A673 (cell line): ENCODE results near the gene TTC5. TPM values are rescaled to one million over a fixed set of nuclear protein-coding genes. Genes with fewer than 3 reads are reported as not detected.

Source experiments
- BruUV-seq: library from RNA; stranded (reverse); fragments of 400-500 nt; replicated peaks from 2 replicates; lab custom pipeline; 2021; lab: Mats Ljungman, UMichigan
- CTCF ChIA-PET: fragments of 300-600 bp; sonication (Branson Sonifier 250); formaldehyde crosslinking; loops from one replicate; lab custom pipeline; 2022; ENCODE audit warnings: antibody characterized with exemption; lab: Charles Lee
- POLR2A ChIA-PET: fragments of 300-600 bp; sonication (Branson Sonifier 250); formaldehyde crosslinking; loops from one replicate; lab custom pipeline; 2022; ENCODE audit warnings: antibody characterized with exemption; ENCODE audit not compliant: low non-redundant PET; lab: Charles Lee
- DNase-seq: peaks from one replicate; pipeline ENCODE4 v3.0.0-alpha.2; 2015; ENCODE audit warnings: low spot score
- H3K27ac ChIP-seq: fragments of 200-600 bp; sonication (generic); 2 replicates; pipeline ENCODE4 v1.5.1; 2016; ENCODE audit warnings: mixed run types, low read depth, mild to moderate bottlenecking, mixed read lengths, antibody characterized with exemption, low read length; ENCODE audit not compliant: poor library complexity, severe bottlenecking
- H3K27me3 ChIP-seq: fragments of 200-600 bp; sonication (generic); replicated peaks from 2 replicates; pipeline ENCODE4 v1.6.1; 2017; ENCODE audit warnings: mixed run types, low read depth, mild to moderate bottlenecking, mixed read lengths, antibody characterized with exemption, low read length; ENCODE audit not compliant: insufficient read depth, poor library complexity
- H3K36me3 ChIP-seq: fragments of 200-600 bp; sonication (generic); 2 replicates; pipeline ENCODE4 v1.6.1; 2016; ENCODE audit warnings: mixed run types, mild to moderate bottlenecking, mixed read lengths, antibody characterized with exemption, low read length; ENCODE audit not compliant: insufficient read depth, poor library complexity, severe bottlenecking
- H3K4me1 ChIP-seq: fragments of 200-600 bp; sonication (generic); 2 replicates; pipeline ENCODE4 v1.6.1; 2017; ENCODE audit warnings: mixed run types, mild to moderate bottlenecking, mixed read lengths, antibody characterized with exemption, low read length; ENCODE audit not compliant: insufficient read depth, poor library complexity, severe bottlenecking
- H3K4me3 ChIP-seq: fragments of 200-600 bp; sonication (generic); 2 replicates; pipeline ENCODE4 v1.5.1; 2016; ENCODE audit warnings: low read depth, mixed run types, mild to moderate bottlenecking, mixed read lengths, low read length; ENCODE audit not compliant: poor library complexity, severe bottlenecking
- H3K9me3 ChIP-seq: fragments of 200-600 bp; sonication (generic); 2 replicates; pipeline ENCODE4 v1.6.1; 2016; ENCODE audit warnings: mixed run types, low read depth, mild to moderate bottlenecking, mixed read lengths, antibody characterized with exemption, low read length; ENCODE audit not compliant: poor library complexity, severe bottlenecking
- CTCF ChIP-seq: fragments of 300-800, 200-600 bp; sonication (generic); conservative IDR thresholded peaks from 2 replicates; pipeline ENCODE4 v1.5.1; 2017; ENCODE audit warnings: low read depth, mild to moderate bottlenecking, antibody characterized with exemption, low read length, moderate library complexity, mixed read lengths
- EZH2 ChIP-seq: fragments of 200-600 bp; sonication (generic); IDR thresholded peaks from 2 replicates; pipeline ENCODE4 v1.6.1; 2017; ENCODE audit warnings: borderline replicate concordance, low read depth, mild to moderate bottlenecking, mixed read lengths, antibody characterized with exemption, low read length; ENCODE audit not compliant: poor library complexity, severe bottlenecking
- intact Hi-C: fragments of 100-400 bp; cut with micrococcal nuclease; formaldehyde crosslinking; loops from one replicate; pipeline ENCODE4 v1.10.0; 2022; ENCODE audit not compliant: unreplicated experiment
- total RNA-seq: library from RNA; stranded (reverse); gene quantifications from 2 replicates; pipeline ENCODE4 v1.2.3, GENCODE V29; 2021

TTC5 gene
- total RNA-seq, 1 experiment from 2014 or later, result 31.8 TPM

- BruUV-seq, result no TSS peak
- CTCF ChIA-PET, result no interaction called here
- POLR2A ChIA-PET, result no interaction called here
- Histone ChIP-seq H3K27me3 (no peaks in the 10 kb centered on the region), H3K36me3 (peaks cover 25% of the 10 kb centered on the region), H3K27ac (peak overlapping the region; percentile 87), H3K4me3 (peak overlapping the region; percentile 59), H3K9me3 (no peaks in the 10 kb centered on the region), H3K4me1 (peaks cover 32% of the 10 kb centered on the region)
- intact Hi-C loops, result no loop called here
- DNase-seq, result peak; percentile 9
- no peak for TF ChIP-seq EZH2
- no peak for TF ChIP-seq CTCF
Measured at GRCh38 chr14:20332431-20332787, 26.7 kb upstream of the TTC5 start.

- intact Hi-C loops, result no loop called here
- CTCF ChIA-PET, result no interaction called here
- Histone ChIP-seq H3K36me3 (peaks cover 36% of the 10 kb centered on the region), H3K27ac (no peak overlapping the region), H3K4me1 (peaks cover 34% of the 10 kb centered on the region), H3K4me3 (peak overlapping the region; percentile 21), H3K9me3 (no peaks in the 10 kb centered on the region), H3K27me3 (no peaks in the 10 kb centered on the region)
- no peak for DNase-seq
- POLR2A ChIA-PET, result no interaction called here
- no peak for TF ChIP-seq CTCF
- no peak for TF ChIP-seq EZH2
- BruUV-seq, result no TSS peak
Measured at GRCh38 chr14:20331053-20331613, 25.4 kb upstream of the TTC5 start.

GRCh38 chr14:20329355-20329754 lies 23.6 kb upstream of the TTC5 start:
- no peaks in the 10 kb centered on the region for H3K9me3 ChIP-seq
- H3K4me1 ChIP-seq, result peaks cover 28% of the 10 kb centered on the region
- H3K27me3 ChIP-seq, result no peaks in the 10 kb centered on the region
- ChIA-PET CTCF (no interaction called here), POLR2A (interaction anchor here (0.7 kb wide), 1 partner anchor 54 kb away, joined by 4 read pairs; no protein-coding TSS in a partner anchor)
- no peak for TF ChIP-seq EZH2
- TF ChIP-seq CTCF, result no peak
- H3K4me3 ChIP-seq, result no peak overlapping the region
- DNase-seq, result no peak
- intact Hi-C loops, result loop anchor here (5.0 kb wide), 1 partner anchor 353 kb away; the partner anchor contains the start of gene RNASE4
- H3K36me3 ChIP-seq, result peaks cover 53% of the 10 kb centered on the region
- no TSS peak for BruUV-seq
- peak overlapping the region; percentile 17 for H3K27ac ChIP-seq
